SKM-1 (cell line): ENCODE results near the gene GJB2.

Experiments
- DNase-seq: peaks from one replicate; lab custom pipeline; 2025; ENCODE audit not compliant: unreplicated experiment; lab: John Stamatoyannopoulos, UW

Gene GJB2

DNA sequence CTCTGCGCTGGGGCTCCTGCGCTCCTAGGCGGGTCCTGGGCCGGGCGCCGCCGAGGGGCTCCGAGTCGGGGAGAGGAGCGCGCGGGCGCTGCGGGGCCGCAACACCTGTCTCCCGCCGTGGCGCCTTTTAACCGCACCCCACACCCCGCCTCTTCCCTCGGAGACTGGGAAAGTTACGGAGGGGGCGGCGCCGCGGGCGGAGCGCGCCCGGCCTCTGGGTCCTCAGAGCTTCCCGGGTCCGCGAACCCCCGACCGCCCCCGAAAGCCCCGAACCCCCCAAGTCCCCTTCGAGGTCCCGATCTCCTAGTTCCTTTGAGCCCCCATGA is at the start of gene GJB2:
Gene GJB2 (minus strand): TSS at position 103 of the 326 bp plus-strand sequence. CDS start 3,357 bp downstream, outside the sequence.
- no peak for DNase-seq

DNA sequence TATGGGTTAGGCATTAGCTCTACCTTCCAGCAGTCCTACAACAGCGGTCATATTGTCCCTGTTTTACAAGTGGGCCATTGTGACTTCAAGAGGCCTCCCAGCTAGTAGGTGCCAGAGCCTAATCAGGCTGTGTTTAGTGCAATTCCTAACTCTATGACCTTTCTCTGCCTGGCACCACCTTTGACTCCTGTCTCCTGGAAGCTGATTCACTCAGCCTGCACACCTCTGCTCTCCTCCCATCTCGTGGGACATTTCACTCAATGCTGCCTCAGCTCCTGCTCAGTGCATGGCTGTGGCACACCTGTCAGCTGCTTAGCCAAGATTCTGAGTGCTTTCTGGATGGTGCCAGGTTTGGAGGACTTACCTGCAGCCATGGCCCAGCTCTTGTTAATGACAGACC is 48.9 kb upstream of the GJB2 start:
- DNase-seq: no peak

DNA sequence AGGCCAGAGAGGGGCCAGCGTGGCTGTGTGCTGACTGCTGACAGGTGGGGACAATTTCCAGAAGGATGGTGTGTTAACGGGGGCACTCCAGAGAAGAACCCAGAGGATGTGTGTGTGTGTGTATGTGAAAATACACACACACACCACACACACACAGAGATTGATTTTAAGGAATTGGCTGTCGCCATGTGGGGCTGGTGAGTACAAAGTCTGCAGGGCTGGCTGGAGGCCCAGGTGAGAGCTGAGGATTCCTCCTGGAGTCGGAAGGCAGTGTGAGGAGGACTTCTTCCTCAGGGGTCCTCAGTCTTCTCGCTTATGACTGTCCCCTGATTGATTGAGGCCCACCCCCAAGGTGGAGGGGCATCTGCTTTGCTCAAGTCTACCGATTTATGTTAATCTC is 47.0 kb upstream of the GJB2 start:
- DNase-seq: no peak

DNA sequence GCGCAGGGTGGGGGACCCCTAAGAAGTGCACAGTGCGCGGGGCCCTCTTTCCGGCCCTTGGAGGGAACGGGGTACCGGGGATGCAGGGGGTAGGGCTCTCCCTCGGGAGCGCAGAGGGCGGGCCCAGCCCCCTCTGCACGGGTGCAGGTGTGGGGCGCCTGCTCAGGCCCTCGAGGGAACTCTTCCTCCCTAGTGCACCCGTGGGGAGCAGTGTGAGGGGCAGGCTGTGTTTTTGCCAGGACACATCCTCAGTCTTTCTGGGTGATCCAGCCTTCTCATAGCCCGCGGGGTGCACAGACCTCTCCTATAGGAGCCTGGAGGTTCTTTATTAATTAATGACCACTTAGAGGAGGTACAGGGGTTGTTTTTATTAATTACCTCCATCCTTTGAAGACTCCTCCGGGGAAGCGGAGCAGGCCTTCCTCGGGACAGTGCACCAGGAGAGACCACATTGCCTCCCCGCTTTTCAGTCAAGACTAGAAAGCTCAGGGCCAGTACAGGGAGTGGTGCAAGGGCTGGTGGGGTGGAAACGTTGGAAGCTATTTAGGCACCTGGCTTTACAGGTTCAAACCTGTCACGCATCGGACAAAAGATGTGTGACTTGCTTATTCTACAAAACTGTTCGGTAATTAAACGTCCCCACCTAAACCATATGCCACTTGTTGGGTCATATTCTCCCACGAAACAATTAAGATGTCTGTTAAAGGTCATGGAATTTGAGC is 40.0 kb upstream of the GJB2 start:
- DNase-seq: no peak

DNA sequence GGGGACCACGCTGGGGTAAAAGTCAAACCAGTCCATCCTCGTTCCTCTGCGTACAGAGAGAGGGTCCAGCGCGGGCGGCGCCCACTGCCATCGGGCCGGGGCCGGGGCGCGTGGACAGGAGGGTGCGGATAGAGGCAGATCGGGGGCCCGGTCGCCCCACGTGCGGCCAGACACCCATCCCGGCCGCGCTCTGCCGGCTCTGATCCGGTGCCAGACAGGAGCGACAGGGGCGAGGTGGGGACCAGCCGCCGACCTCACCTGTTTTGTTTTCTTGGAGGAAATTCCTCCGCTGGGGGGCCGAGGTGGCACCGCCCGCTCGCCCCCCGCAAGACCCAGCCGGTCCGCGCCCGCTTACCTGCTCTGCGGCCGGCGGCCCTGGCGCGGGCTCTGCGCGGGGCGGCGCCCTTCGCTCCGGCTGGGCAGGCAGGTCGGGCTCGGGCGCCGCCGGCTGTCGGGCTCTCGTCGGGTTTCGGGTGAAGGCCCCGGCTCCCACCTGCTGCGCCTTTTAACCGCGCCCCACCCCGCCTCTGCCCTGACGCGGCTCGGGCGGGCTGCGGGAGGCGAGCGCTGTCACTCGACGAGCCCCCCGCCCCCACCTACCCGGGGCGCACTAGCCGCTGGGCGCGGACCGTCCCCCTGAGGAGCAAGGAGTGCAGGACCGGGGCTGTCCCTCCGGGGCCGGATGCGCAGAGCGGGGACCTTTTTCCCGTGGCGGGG is 39.3 kb upstream of the GJB2 start, which contains the start of gene GJB6:
Gene GJB6 (minus strand): TSS at position 481 of the 717 bp plus-strand sequence. CDS start 8,839 bp downstream, outside the sequence.
- no peak for DNase-seq

DNA sequence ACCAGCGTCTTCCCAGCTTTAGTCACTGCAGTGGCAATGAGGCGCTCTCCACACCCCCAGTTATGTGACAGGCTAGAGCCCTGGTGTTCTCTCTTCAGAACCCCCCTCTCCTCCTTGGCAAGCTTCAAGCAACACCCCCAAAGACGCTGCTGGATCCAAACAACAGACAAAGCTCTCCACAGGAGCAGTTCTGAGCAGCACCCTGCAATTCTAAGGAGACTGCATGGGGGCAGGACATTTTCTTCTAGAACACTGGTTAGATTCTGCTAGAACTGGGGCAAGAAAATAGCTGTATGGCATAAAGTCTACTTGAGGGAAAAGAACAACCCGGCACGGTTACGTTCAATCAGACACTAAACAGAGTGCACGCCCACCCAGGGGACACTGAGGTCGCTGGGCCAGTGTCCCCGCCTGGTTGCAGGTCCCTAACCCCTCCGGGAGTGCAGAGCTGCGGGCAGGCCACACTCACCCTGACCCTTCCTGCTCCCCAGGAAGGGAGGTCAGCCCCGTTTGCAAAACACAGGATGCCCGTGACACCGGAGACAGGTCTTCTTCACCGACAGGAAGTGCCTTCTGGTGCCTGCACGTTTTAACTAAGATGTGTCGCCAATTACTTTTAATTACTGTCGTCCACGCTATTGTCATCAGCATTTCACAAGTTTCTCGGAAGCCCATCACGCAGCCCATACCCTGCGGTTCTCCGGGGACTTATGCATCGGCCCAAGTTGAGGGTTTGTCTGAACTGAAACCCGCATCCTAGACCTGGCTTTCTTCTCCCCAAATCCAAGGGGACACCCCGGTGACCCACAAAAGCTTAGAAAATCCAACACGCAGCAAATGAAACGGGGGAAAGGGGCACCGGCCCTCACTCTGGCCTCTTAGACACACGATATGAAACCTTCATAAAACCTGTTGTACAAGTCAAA is 38.4 kb upstream of the GJB2 start:
- no peak for DNase-seq

DNA sequence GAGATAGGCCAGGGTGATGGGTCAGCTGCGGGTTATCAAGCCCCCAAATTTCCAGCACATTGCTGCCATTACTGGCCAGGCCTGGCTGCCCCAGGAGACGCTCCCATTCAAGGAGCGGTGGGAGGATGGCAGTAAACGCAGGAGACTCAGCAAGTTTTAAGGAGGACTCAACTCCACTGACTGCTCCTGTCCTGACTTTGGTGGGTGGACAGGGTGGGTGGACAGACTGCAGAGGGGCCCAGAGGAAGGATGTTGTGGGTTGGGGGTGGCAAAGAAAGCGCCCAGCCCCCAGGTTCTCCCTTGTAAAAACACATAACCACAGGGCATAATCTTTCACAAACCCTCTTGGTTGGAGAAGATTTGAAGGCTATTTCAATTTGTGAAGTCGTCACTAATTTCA is 35.0 kb upstream of the GJB2 start:
- no peak for DNase-seq

DNA sequence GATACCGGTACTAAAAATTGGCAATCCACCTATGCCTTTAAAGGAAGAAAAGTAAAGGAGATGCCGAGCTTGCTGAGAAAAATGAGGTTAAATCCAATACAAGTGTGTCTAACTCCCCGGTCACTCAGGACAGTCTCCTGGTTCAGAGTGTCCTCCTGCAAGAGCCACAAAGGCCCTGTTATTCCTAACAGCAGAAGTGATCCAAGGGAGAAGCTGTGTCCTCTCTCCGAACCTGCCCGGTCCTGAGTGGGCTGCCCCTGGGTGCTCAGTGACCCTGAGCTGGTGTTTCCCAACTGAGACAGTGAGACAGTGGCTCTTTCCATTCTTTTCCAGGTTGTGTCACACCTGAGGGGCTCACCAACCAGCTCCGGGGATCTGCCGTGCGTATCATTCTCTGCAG is 34.5 kb upstream of the GJB2 start:
- no peak for DNase-seq

DNA sequence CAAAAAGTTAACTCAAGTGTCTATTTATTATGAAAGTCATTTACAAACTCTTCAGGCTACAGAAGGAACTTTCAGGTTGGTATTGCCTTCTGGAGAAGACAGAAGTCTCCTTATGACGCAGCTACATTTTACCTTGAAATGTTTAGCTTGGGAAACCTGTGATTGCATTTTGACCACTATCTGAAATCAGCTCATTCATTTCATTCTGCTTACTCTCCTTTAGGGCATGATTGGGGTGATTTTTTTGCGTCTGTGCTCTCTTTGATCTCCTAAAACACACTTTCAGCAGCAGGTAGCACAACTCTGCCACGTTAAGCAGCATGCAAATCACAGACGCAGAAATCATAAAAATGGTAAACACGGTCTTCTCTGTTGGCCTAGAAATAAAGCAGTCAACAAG is 29.8 kb upstream of the GJB2 start:
- no peak for DNase-seq

DNA sequence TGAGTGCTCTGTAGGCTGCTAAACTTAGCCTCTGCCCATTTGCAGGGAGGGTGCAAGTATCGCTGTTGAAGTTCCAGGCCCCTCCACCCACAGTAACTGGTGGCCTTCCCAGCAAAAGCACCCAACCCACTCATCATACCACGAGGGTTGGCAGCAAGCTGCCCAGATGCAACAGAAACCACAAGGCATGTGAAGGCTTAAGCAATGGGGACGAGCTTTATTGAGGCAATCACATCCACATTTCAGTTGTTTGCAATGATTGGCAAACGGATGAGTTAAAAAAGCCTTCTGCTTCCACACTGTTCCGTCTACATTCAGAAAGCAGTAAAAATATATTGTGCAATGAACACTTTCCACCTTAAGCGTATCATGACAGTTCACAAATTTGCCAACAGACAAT is 29.0 kb upstream of the GJB2 start:
- DNase-seq: peak; percentile 16

DNA sequence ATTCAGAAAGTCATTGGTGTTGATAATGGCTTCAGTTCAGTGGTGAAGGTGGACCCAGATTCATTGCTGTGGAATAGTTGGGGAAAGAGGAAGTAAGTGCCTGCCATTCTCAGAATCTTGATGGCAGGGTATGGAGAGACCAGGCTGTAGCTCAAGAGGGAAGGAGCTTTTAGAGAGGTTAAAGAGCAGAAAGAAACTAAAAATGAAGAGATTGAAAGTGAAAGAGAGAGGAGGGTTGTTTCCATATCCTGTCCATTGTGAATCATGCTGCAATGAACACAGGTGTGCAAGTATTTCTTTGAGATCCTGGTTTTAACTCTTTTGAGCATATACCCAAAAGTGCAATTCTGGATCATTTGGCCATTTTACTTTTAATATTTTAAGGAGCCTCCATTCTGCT is 26.8 kb upstream of the GJB2 start:
- DNase-seq: no peak

DNA sequence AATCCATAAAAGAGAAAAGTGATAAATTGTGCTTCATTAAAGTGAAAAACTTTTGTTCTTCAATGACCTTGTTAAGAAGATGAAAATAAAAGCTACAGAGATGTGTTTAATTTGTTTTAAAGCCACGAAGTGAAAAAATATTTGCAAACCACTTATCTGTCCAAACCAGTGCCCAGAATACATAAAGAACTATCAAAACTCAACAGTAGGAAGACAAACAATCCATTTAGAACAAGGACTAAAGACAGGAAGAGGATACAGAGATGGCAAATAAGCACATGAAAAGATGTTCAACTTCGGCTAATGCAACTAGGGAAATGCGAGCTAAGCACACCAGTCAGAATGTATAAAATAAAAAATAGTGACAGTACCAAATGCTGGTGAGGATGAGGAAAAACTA is 24.4 kb upstream of the GJB2 start:
- DNase-seq: no peak

DNA sequence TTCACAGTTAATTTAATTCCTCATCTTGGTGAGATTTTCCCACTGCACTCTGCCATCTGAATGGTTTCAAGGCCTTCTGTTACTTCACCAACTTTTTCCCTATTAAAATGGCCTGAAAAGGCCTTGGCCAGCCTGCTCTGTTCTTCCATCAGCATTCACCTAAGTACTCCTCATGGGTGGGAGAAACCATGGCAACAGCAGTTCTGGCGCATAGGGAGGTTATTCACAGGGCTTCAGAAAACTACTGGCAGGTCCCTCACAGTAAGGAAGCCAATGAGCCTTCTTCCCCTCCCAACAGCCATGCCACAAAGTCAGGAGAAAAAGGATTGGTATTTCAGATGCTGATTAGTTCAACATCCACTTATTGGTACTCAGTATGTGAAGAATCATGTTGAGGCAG is 17.2 kb upstream of the GJB2 start:
- DNase-seq: no peak

DNA sequence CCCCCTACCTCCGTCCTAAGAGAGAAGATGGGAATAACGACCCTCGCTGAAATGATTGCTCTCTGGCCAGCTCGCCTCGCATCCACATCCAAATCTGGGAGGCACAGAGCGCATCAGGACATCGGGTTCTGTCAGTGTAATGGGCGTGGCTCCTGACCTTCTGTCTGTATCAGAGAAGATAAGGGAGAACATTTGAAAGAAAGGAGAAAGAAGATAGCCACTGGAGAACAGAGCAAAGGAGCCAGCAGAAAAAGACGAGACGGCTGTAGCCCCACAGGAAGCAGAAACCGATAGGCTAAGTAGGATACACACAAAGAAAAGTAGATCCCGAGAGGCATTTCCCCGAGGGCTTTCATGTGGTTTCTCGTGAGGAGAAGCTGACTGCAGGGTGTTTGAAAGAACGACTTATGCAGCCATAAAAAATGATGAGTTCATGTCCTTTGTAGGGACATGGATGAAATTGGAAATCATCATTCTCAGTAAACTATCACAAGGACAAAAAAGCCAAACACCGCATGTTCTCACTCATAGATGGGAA is 14.0 kb upstream of the GJB2 start:
- DNase-seq: no peak

DNA sequence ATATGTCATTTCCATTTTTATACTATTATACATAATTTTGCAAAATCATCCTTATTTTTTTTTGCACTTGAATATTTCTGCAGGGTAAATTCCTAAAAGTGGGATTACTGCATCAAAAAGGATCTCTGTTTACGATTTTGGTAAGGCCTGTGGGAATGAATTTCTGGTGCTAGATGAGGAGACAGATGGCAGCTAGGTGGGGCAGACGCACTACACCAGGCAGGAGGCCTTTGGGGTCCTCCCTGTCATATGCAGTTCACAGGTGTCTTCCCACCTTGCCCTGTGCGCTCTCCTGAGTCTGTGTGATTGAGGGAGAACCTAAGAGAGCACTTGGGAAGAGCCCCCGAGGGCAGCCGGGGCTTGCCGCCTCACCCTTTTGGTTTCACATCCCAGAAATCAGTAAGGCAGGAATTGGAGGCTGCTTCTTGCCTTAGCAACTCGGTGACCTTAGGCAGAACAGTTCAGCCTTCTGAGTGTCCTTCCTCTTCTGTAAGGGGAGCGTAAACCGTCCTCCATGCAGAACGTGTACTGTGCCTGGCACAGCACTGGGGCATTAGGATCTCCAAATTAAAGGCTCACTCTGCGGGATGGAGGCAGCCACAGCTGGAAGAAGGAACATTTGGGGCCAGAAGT is 13.4 kb upstream of the GJB2 start:
- no peak for DNase-seq

DNA sequence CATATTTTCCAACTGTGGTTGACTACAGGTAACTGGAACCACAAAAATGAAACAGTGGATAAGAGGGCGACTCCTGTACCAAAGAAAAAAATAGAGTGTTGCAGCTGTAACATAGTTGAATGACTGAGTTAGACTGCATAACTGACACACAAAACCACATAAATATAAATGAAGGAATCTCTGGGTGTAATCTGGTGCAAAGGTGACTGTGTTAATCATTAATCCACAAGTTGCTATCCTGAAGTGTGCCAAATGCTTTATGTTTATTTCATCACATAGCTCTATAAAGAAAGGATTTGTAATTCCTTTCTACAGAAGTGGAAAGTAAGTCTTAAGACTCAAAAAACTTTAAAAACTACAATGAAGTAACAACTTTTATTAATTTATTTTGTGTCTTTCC is 6.0 kb upstream of the GJB2 start:
- no peak for DNase-seq

DNA sequence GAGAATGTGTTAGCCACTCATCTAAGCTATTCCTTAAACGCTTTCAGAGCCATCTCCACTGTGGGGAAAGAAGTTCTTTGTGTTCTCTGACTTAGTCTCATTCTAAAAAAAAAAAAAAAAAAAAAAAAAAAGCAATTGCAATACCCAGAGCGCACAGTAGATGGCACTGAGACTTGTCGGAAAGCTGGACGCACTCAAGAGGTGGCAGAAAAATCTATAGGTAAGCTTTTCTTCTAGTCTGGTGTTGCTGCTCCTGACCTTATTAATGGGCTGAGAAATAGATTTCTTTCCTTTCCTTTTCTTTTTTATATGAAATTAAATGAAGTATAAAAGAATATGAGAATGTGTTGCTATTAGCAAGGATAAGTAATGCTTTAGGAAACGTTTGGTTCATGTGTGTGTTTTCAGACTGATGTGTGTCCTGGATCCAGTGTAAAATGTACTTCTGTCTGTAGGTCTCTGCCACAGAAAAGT is 4.7 kb upstream of the GJB2 start:
- DNase-seq: no peak

DNA sequence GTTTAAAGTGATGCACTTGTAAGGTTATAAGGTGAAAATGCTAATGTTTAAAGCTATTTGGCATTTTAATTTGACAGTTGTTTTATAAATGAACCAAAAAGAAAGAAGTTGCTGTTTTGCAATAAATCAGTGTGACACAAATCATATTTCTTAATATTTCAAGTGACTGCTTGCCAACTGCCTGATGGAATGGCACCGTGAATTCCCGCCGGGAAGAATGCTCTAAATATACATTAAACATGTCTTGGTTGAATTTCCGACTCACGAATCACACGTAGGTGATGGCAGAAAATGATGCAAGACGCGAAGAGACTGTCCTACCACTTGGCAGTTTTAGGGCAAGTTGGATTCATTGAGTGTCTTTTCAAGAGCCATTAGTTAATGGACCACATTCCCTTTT is 3.1 kb upstream of the GJB2 start:
- no peak for DNase-seq

DNA sequence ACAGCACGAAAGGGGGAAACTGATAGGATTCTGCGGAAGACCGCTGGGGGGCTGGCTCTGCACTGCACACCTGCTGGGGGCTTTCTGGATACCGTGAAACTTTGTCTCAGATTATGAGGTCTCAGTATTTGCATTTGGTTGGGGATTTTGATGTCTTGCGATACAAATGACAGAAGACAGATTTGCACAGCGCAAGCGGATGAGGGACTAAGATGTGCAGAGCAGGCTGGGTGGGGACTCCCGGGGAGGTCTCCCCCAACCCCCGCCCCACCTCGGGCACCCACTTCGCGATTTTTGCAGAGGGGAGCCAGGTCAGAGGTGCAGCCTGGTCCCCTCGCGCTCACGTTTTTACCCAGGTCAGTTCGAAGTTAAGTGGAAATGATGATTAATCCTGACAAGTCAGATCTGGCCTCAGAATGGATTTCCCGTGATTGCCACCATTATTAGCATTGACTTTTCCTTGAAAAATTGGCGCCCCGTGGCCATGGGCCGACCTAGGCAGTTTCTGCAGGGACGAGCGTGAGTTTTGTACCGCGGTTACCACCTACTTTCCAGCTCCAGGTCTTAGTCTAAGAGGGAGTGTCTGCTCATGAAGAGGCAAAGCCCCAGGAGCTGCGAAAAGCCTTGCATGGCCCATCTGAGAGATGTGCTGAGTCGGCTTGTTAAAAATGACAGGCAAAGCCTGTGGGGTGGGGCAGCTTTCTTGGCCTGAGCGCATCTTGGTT is 1.3 kb upstream of the GJB2 start:
- DNase-seq: no peak
